Upper lobe of left lung (tissue), 6 donors: ENCODE data around the gene IVNS1ABP. TPM values are rescaled to one million over a fixed set of nuclear protein-coding genes. Genes with fewer than 3 reads are reported as not detected.
"Not testable (repeated sequence)": the region's sequence is repeated elsewhere in the genome, so short reads cannot be mapped to it uniquely, and the experiment has no call there.

Experiments
- ATAC-seq, 2 donors: fragments of 200-7000 bp; cut with Tn5 transposase; one replicate each; pipeline ENCODE4 v1.9.1; 2022; ENCODE audit warnings: mild to moderate bottlenecking in 2 of 2, moderate library complexity in 2 of 2; ENCODE audit not compliant: low FRiP score in 2 of 2
- DNase-seq, 2 donors: peaks; one replicate each; pipeline ENCODE4 v3.0.0-alpha.2; 2019 to 2020
- H3K27ac ChIP-seq, 4 donors: fragments of 200-600 bp; sonication (generic); one replicate each; pipeline ENCODE4 v1.5.1; 2016 to 2019
- H3K27me3 ChIP-seq, 4 donors: fragments of 200-600 bp; sonication (generic); one replicate each; pipeline ENCODE4 v1.5.1; 2017 to 2019
- H3K36me3 ChIP-seq, 4 donors: fragments of 200-600 bp; sonication (generic); one replicate each; pipeline ENCODE4 v1.5.1; 2016 to 2019
- H3K4me1 ChIP-seq, 4 donors: fragments of 200-600 bp; sonication (generic); one replicate each; pipeline ENCODE4 v1.5.1; 2018 to 2019
- H3K4me3 ChIP-seq, 4 donors: fragments of 200-600 bp; sonication (generic); one replicate each; pipeline ENCODE4 v1.5.1; 2017 to 2019; ENCODE audit warnings: mild to moderate bottlenecking in 2 of 4, moderate library complexity in 1 of 4
- H3K9me3 ChIP-seq, 4 donors: fragments of 200-600 bp; sonication (generic); one replicate each; pipeline ENCODE4 v1.5.1; 2018 to 2019
- CTCF ChIP-seq, 6 experiments: fragments of 450-650 bp in 4 of 6; fragments of 200-600 bp in 2 of 6; sonication (generic) in 2 of 6; IDR thresholded peaks; one replicate each; pipeline ENCODE4 v1.5.1; 2016 to 2019; ENCODE audit warnings: antibody characterized with exemption in 6 of 6
- EP300 ChIP-seq, 4 donors: sonication (generic); formaldehyde crosslinking; IDR thresholded peaks; one replicate each; pipeline ENCODE4 v1.5.1; 2017; ENCODE audit warnings: antibody characterized with exemption in 4 of 4, control low read depth in 2 of 4
- POLR2A ChIP-seq, 4 donors: fragments of 450-650 bp; IDR thresholded peaks; one replicate each; pipeline ENCODE4 v1.5.1; 2016 to 2017; ENCODE audit warnings: antibody characterized with exemption in 4 of 4, mild to moderate bottlenecking in 2 of 4
- POLR2AphosphoS5 ChIP-seq, 2 donors: sonication (generic); formaldehyde crosslinking; IDR thresholded peaks; one replicate each; pipeline ENCODE4 v1.5.1; 2017; ENCODE audit warnings: antibody characterized with exemption in 2 of 2
- WGBS, 2 donors: methylation state at CpG; one replicate each; pipeline ENCODE4 v1.1.5; 2017 to 2018; 5-methylcytosine and 5-hydroxymethylcytosine counted together
- total RNA-seq, 6 donors: library from RNA; depleted of rRNA in 4 of 6; stranded (reverse); fragments of >200 nt in 4 of 6; gene quantifications; one replicate each; pipeline versions ENCODE4 v1.1.0 to v1.2.1, GENCODE V29; 2016 to 2021
- donor health status: DM: no; HTN: no; CAD: no; lungs with moderate emphysema.
- donor health status: DM: no; HTN: yes; CAD: no; lungs with severe emphysema.

Gene IVNS1ABP
- total RNA-seq, 6 donors from 2014 or later = 75.4 to 104 (median 83.6) TPM

GRCh38 chr1:185334182-185334581 lies 17.1 kb upstream of the IVNS1ABP start:
- 69 to 86% methylated on average over 4 of the region's 4 CpGs for WGBS, 2 donors
- peaks cover 0 to 5% (median 0%) of the 10 kb centered on the region in 4 donors for H3K4me1 ChIP-seq
- no peak overlapping the region for H3K4me3 ChIP-seq
- H3K36me3 ChIP-seq = no peaks in the 10 kb centered on the region
- no peak for ATAC-seq
- no peaks in the 10 kb centered on the region for H3K27me3 ChIP-seq
- TF ChIP-seq POLR2AphosphoS5 (IDR thresholded peaks at IDR 0.05) (no peak), POLR2A (IDR thresholded peaks at IDR 0.05) (no peak), EP300 (IDR thresholded peaks at IDR 0.05) (no peak), CTCF (IDR thresholded peaks at IDR 0.05) (no peak)
- no peak overlapping the region for H3K27ac ChIP-seq
- H3K9me3 ChIP-seq = no peaks in the 10 kb centered on the region
- no peak for DNase-seq

GRCh38 chr1:185328255-185328654 lies 11.2 kb upstream of the IVNS1ABP start:
- no peak for ATAC-seq

GRCh38 chr1:185325413-185325812 lies 8.4 kb upstream of the IVNS1ABP start:
- Histone ChIP-seq H3K4me1 (peaks cover 0 to 4% (median 0%) of the 10 kb centered on the region in 4 donors), H3K36me3 (no peaks in the 10 kb centered on the region), H3K4me3 (no peak overlapping the region), H3K27me3 (no peaks in the 10 kb centered on the region), H3K27ac (no peak overlapping the region), H3K9me3 (no peaks in the 10 kb centered on the region)
- DNase-seq (peak in 1 of 2 donors; percentile 60), ATAC-seq (peak in 1 of 2 donors; percentile 75)
- no peak for TF ChIP-seq CTCF (IDR thresholded peaks at IDR 0.05)
- TF ChIP-seq EP300 (IDR thresholded peaks at IDR 0.05) = no peak
- no peak for TF ChIP-seq POLR2A (IDR thresholded peaks at IDR 0.05)
- TF ChIP-seq POLR2AphosphoS5 (IDR thresholded peaks at IDR 0.05) = no peak
- 31 to 32% methylated on average over 4 of the region's 4 CpGs for WGBS, 2 donors

More at GRCh38 chr1:185328255-185328654, 11.2 kb upstream of the IVNS1ABP start:
- no peak for TF ChIP-seq CTCF (IDR thresholded peaks at IDR 0.05)
- H3K9me3 ChIP-seq = no peaks in the 10 kb centered on the region
- DNase-seq = no peak
- H3K27me3 ChIP-seq = no peaks in the 10 kb centered on the region
- H3K4me1 ChIP-seq = peaks cover 0 to 4% (median 0%) of the 10 kb centered on the region in 4 donors
- 59 to 78% methylated on average over 4 of the region's 4 CpGs for WGBS, 2 donors
- H3K4me3 ChIP-seq = no peak overlapping the region
- no peaks in the 10 kb centered on the region for H3K36me3 ChIP-seq
- H3K27ac ChIP-seq = peak overlapping the region in 2 of 4 donors; percentile 15 to 67

GRCh38 chr1:185324118-185324517 lies 7.1 kb upstream of the IVNS1ABP start:
- no peaks in the 10 kb centered on the region for H3K27me3 ChIP-seq
- H3K4me3 ChIP-seq = no peak overlapping the region
- peaks cover 0 to 4% (median 0%) of the 10 kb centered on the region in 4 donors for H3K4me1 ChIP-seq
- WGBS, 2 donors = 97 to 98% methylated on average over 3 of the region's 3 CpGs
- DNase-seq (no peak), ATAC-seq (no peak)
- no peaks in the 10 kb centered on the region for H3K36me3 ChIP-seq
- H3K27ac ChIP-seq = no peak overlapping the region
- H3K9me3 ChIP-seq = no peaks in the 10 kb centered on the region
- no peak for TF ChIP-seq POLR2A (IDR thresholded peaks at IDR 0.05)
- TF ChIP-seq EP300 (IDR thresholded peaks at IDR 0.05) = no peak
- TF ChIP-seq POLR2AphosphoS5 (IDR thresholded peaks at IDR 0.05) = no peak
- no peak for TF ChIP-seq CTCF (IDR thresholded peaks at IDR 0.05)

- H3K27me3 ChIP-seq = no peaks in the 10 kb centered on the region
- no peaks in the 10 kb centered on the region for H3K36me3 ChIP-seq
- no peak for ATAC-seq
- TF ChIP-seq POLR2A (IDR thresholded peaks at IDR 0.05) (no peak), POLR2AphosphoS5 (IDR thresholded peaks at IDR 0.05) (no peak), EP300 (IDR thresholded peaks at IDR 0.05) (no peak), CTCF (IDR thresholded peaks at IDR 0.05) (no peak)
- H3K4me3 ChIP-seq = no peak overlapping the region
- H3K4me1 ChIP-seq = peaks cover 5 to 16% (median 9%) of the 10 kb centered on the region in 4 donors
- no peak for DNase-seq
- WGBS, 2 donors = 82 to 88% methylated on average over 2 of the region's 2 CpGs
- H3K27ac ChIP-seq = no peak overlapping the region
- no peaks in the 10 kb centered on the region for H3K9me3 ChIP-seq
Measured at GRCh38 chr1:185322636-185323035, 5.6 kb upstream of the IVNS1ABP start.

GRCh38 chr1:185321653-185322221 lies 4.7 kb upstream of the IVNS1ABP start:
- ATAC-seq, H3K4me3 ChIP-seq, H3K27me3 ChIP-seq, H3K36me3 ChIP-seq, H3K27ac ChIP-seq, H3K9me3 ChIP-seq: not testable (repeated sequence)
- H3K4me1 ChIP-seq = peaks cover 5 to 16% (median 10%) of the 10 kb centered on the region in 4 donors
- DNase-seq = peak in 1 of 2 donors; percentile 76
- 92 to 99% methylated on average over 7 to 36 of the region's 36 CpGs for WGBS, 2 donors

GRCh38 chr1:185321104-185321503 lies 4.1 kb upstream of the IVNS1ABP start:
- H3K9me3 ChIP-seq, H3K36me3 ChIP-seq, H3K4me3 ChIP-seq, ATAC-seq, DNase-seq, H3K27ac ChIP-seq, H3K27me3 ChIP-seq: not testable (repeated sequence)
- peaks cover 5 to 16% (median 10%) of the 10 kb centered on the region in 4 donors for H3K4me1 ChIP-seq
- WGBS, 2 donors = 95 to 98% methylated on average over 7 of the region's 7 CpGs
